HG02623 (cell line): ENCODE results near the gene HRG.

Source experiments
- ATAC-seq: cut with Tn5 transposase; IDR thresholded peaks from one replicate; pipeline ENCODE4 v1.9.1; 2021; ENCODE audit warnings: moderate library complexity; ENCODE audit not compliant: unreplicated experiment

The HRG gene

GRCh38 chr3:186637686-186638085, 28.1 kb upstream of the HRG start:
- no peak for ATAC-seq

GRCh38 chr3:186638259-186638658, 27.6 kb upstream of the HRG start:
- no peak for ATAC-seq

GRCh38 chr3:186639778-186640472, 25.9 kb upstream of the HRG start, which contains the start of gene FETUB:
Gene FETUB (plus strand): TSS chr3:186640399. CDS start chr3:186640461, 62 bp downstream.
- no peak for ATAC-seq

GRCh38 chr3:186640473-186640818, 25.4 kb upstream of the HRG start:
- no peak for ATAC-seq

- ATAC-seq: no peak
Measured at GRCh38 chr3:186640929-186641328, 24.9 kb upstream of the HRG start.

- no peak for ATAC-seq
Measured at GRCh38 chr3:186642014-186642413, 23.8 kb upstream of the HRG start.

- no peak for ATAC-seq
Measured at GRCh38 chr3:186643493-186643892, 22.3 kb upstream of the HRG start.

GRCh38 chr3:186644683-186645082, 21.1 kb upstream of the HRG start:
- ATAC-seq: no peak

GRCh38 chr3:186646106-186646505, 19.7 kb upstream of the HRG start:
- ATAC-seq: no peak

GRCh38 chr3:186646841-186647240, 19.0 kb upstream of the HRG start:
- ATAC-seq: no peak

GRCh38 chr3:186648851-186649250, 17.0 kb upstream of the HRG start:
- ATAC-seq: no peak

- ATAC-seq: no peak
Measured at GRCh38 chr3:186651678-186652215, 14.1 kb upstream of the HRG start.

GRCh38 chr3:186653080-186653707, 12.6 kb upstream of the HRG start:
- peak; percentile 94 for ATAC-seq

GRCh38 chr3:186653984-186654383, 11.8 kb upstream of the HRG start:
- ATAC-seq: no peak

- no peak for ATAC-seq
Measured at GRCh38 chr3:186663361-186664118, 2.3 kb upstream of the HRG start.

GRCh38 chr3:186664119-186664495, 1.7 kb upstream of the HRG start:
- ATAC-seq: no peak

- no peak for ATAC-seq
Measured at GRCh38 chr3:186664506-186664905, 1.3 kb upstream of the HRG start.

- ATAC-seq: no peak
Measured at GRCh38 chr3:186668426-186668825, 2.6 kb downstream of the HRG start.

GRCh38 chr3:186669378-186670084, 3.7 kb downstream of the HRG start:
- no peak for ATAC-seq

- ATAC-seq: no peak
Measured at GRCh38 chr3:186670155-186670554, 4.3 kb downstream of the HRG start.

- no peak for ATAC-seq
Measured at GRCh38 chr3:186671051-186671450, 5.2 kb downstream of the HRG start.
